ENCODE data around the gene ATG7.
A peak's percentile ranks its signal among the peaks of the same experiment; 100 is the strongest.
"Not testable (repeated sequence)": the region's sequence is repeated elsewhere in the genome, so short reads cannot be mapped to it uniquely, and the experiment has no call there.

ATG7 gene

GRCh38 chr3:11470031-11470853 is 198.0 kb downstream of the ATG7 start:
- no peak for DNase-seq

DNA sequence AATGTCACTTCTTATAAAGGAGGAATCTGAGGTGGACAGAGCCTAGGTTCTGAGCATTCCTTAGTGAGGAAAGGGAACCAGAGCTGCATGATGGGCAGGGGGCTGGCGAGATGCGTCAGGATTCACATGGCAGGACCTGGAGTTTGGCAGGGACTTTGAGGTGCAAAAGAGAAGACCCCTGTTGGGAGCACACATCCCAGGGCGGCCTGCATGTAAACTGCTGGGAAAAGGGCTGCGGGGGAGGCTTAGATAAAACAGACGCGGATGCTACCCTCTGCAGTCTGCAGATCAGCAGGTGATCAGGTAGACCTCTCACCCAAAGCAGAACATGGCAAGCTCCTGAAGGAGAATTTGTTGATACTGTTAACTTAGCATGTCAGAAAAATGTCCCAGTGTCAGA is 203.1 kb downstream of the ATG7 start:
- DNase-seq: no peak

DNA sequence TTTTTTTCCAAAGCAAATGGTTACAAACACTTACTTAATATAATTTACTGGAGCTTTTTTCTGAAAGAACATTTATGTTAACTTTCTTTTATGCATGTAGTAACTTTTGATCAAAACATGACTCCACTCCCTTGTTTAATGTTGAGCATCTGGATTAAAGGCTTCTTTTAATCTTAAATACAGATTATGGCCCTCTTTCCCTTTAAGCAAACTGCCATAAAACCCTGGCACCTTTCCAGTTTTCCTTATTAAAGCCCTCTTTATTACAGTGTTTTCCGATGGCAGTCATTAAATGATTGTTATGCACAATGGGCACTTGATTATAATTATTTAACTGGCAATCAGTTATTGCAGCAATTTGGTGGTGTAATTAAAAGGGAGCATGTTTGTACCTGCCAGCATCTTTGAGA is 204.5 kb downstream of the ATG7 start:
- no peak for DNase-seq

DNA sequence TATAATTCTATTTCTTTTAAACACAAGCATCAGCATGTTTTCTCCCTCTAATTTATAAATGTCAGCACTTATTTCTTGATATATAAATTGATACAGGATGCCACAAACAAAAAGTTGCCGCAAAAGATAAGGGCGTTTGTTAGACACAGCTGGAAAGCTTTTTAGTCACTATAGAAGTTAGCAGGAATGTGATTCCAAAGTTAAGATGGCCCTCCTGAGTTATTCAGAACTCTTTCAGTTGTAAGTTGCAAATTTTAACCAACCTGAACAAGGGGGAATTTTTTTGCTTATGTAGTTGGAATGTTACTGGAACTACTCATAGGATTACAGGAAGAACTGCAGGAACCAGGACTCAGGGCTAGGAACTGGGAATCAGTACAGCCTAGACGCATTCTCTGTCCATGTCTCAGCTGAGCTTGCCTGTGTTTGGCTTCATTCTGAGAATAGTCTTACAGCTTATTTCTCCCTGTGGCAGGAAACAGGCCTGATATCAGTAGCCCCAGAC is 205.3 kb downstream of the ATG7 start:
- DNase-seq: no peak

- no peak for DNase-seq
These were observed 206.0 kb downstream of the ATG7 start for GRCh38 chr3:11478167-11478566.

DNA sequence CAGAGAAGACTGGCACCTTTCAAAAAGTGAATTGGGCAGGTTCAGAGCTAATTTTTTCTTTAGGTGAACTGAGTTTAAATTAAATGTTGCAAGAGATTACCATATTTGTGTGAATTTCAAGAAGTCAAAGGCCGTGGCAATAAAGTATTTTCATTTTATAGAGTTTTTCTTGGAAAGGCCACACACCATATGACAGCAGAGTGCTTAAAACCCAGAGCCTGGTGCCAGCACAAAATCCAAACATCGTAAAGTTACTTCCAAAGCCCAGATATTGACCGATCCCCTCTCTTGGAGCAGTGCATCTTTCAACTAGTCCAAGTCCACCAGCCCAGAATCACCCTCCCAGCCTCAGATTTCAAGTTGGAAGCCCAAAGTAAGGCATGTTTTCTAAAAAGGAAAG is 207.0 kb downstream of the ATG7 start:
- DNase-seq: no peak

DNA sequence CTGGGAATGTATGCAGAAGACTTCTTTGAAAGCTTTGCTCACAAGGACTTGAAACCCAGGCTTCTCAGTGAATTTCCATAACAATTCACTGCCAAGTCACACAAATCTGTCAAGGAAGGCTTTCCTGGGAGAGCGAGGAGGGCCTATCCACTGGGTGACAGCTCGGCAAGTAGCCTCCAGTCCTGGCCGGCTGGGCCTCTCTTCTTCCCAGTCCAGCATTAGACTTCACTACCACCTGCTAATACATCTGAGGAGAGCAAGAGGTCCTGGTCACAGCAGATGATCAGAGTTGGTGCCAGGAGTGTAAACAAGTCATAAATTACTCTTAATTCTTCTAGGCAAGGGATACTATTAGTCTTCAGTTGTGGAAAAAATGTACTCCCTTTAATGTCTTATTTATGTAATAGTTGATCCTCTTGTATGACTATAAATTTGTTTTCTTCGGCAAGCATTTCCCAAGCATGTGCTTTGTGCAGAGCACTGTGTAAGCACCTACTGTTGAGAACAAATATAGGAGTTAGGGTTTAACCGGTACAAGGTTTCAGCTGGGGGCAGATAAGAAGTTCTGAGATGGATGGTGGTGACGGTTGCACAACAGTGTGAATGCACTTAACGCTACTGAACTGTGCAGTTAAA is 208.6 kb downstream of the ATG7 start:
- DNase-seq: no peak

- no peak for DNase-seq
These were observed 209.4 kb downstream of the ATG7 start for GRCh38 chr3:11481556-11481955.

- DNase-seq: peak; percentile 22 to 32
These were observed 209.8 kb downstream of the ATG7 start for GRCh38 chr3:11482021-11482420.

GRCh38 chr3:11488356-11488755 is 216.2 kb downstream of the ATG7 start:
- not testable (repeated sequence) for DNase-seq

DNA sequence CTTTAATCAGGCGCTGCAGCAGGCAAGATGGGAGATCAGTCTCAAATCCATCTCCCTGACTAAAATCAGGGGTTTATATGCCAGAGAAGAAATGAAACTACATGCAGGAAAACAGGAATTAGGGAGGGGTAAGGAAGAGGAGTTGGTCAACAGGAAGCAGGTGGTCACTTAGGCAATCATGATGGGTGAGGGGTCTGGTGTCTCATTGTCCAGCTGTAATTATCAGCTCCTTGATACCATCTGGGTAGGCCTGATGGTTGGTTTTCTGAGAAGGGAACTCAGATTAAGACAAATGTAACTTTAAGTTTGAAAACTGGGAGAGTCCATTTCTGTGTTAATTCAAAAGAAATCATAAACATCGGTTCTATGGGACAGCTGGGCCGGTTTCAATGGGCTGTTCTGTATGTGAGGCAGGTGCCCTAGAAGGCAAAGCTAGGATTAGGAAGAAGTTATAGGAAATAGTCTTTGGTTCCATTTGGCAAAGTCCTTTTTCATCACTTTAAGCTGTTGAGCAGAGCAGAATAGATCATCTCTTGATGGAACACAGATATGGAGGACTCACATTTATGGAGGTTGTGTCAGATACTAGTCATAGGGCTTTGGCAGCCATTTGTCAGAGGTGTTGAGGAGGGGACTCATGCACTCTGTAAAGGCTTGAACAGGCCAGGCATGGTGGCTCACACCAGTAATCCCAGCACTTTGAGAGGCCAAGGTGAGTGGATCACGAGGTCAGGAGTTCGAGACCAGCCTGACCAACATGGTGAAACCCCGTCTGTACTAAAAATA is 222.1 kb downstream of the ATG7 start:
- DNase-seq: no peak

DNA sequence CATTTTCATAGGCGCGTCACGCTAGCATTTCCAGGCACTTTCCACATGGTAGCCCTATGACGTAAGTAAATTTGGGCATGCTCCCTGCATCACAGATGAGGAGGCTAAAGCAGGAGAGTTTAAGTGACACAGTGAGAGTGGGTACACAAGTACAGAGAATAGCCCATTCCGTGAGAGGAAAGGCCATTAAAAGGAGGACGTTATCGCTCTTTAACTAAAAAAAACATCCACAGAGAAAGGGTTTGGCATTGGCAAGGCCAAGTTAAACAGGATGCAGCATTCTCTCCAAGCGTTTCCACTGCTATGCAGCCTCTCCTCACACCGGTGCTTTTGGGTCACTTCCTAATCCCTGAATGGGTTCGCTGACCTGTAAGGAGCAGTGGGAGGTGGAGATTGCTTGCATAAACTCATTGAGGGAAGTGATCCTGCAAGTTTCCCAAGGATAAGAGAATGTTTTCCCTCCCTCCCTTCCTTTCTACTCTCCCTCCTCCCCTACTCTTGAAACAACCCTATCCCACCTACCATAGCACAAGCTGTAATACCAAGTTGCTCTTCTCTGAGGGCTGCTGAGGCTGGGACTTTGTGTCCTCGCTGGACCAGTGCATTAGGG is 223.9 kb downstream of the ATG7 start:
- DNase-seq: no peak

DNA sequence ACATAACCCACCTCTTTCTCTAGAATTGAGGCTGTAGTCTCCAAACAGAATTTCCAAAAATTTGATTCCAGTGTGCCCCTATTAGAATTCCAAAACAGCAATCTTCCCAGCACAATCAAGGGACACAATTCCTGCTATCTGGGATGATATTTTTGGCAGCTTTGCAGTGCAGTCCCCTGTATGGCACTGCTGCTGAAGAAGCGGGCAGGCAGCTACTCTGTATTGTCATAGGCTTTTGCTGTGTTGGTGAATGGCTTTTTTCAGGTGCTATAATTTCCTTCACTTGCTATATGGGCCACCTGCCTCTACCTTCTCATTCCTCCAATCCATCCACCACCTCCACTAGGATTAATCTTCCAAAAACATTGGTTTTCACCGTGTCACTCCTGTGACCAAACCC is 226.0 kb downstream of the ATG7 start:
- DNase-seq: no peak

DNA sequence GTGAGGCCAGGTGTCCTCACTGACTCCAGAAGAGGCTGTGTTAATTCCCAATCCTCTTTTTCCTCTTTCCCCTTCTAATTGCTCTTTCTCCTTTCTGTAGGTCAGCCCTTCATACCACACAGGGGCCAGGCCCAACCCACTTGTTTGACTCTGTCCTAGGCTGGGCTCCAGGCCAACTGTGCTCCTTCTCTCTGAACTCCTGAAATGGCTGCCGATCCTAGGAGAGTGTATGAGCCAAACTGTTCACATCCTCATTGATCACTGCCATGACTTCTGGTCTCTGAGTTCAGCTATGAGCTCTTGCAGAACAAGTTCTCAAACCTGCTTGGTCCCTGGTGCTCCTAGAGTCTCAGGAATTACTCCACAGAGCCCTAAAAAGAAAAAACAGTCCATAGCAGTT is 226.4 kb downstream of the ATG7 start:
- no peak for DNase-seq

DNA sequence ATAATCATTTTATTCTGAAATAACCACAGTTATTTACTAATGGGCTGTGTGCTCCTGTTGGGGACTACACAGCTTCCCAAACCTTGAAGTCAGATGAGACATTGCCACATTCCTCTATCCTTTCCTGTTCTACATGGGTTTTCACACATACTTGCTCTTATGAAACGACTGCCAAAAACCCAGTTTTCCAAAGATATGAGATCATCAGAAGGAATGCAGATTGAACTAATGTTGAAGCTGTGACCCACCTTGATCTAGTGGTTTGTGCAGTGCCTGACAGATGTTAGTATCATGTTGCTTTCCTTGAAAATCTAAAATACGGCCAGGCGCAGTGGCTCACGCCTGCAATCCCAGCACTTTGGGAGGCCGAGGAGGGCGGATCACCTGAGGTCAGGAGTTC is 226.9 kb downstream of the ATG7 start:
- no peak for DNase-seq

DNA sequence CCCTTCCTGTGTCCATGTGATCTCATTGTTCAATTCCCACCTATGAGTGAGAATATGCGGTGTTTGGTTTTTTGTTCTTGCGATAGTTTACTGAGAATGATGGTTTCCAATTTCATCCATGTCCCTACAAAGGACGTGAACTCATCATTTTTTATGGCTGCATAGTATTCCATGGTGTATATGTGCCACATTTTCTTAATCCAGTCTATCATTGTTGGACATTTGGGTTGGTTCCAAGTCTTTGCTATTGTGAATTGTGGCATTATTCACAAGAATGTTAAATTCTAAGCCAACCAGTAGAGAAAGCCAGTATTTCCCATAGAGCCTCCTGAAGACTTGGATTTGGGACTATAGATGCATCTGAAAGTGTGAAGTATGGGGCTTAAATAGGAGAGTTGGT is 230.2 kb downstream of the ATG7 start:
- not testable (repeated sequence) for DNase-seq

DNA sequence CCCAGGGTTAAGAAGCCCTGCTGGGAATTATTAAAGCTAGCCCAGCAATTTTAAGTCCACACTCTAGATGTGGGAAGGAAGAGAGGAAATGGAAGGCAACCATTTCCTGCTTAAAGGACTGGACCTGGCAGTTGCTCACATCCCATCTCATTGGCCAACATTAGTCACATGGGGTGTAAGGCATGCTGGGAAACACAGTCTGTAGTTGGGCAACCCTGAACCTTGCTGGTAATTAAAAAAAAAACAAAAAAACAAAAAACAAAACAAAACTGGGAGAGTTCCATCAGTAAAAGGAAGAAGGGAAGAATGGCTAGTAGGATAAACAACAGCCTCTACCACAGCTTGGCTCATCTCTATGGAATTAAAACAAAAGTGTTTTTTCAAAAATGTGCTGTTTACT is 235.5 kb downstream of the ATG7 start:
- DNase-seq: no peak

GRCh38 chr3:11508346-11509172 is 236.4 kb downstream of the ATG7 start:
- DNase-seq: no peak

DNA sequence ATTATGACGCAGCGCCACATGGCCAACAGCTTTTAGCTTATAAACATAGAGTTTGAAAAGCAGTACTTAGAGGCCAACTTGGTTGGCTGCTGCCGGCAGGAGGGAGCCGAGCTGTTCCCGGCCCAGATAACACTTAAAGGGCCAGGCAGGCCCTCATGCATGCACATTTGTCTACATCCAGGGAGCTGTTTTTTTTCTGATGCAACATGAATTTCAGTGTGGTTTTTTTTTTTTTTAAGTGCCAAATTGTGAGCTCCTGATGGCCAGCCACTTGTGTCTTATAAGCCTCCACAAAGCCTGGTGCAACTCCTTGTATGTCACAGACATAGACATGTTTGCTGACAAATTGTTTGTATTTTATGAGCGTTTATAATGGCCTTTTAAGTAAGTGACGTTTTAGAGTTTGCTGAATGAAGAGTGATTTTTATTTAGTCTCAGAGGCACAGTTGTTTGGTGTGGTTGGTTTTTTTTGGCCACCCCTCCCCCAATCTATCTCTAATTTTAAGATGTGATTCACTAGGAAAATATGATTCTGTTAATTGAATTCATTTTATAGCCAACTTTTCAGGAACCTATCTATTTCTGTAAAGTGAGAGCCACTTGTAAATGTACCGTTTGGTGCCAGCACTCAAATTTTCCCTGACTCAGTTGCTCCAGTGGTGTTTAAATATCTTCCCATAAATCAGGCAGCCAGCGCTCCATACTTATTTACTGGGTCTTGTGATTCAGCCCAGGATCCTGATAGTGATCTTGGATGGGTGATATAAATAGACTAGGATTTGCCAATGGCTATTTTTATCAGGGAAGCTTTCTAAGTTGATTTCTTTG is 237.2 kb downstream of the ATG7 start:
- no peak for DNase-seq

GRCh38 chr3:11510001-11510340 is 237.8 kb downstream of the ATG7 start:
- DNase-seq: no peak

- DNase-seq: no peak
These were observed 238.2 kb downstream of the ATG7 start for GRCh38 chr3:11510356-11510755.
